Measurements from ENCODE around the gene RANBP3L.
"Not testable (repeated sequence)": the region's sequence is repeated elsewhere in the genome, so short reads cannot be mapped to it uniquely, and the experiment has no call there.

The RANBP3L gene

GRCh38 chr5:36199620-36200019 is 102.1 kb downstream of the RANBP3L start:
- no peak for DNase-seq

GRCh38 chr5:36198783-36199182 is 102.9 kb downstream of the RANBP3L start:
- DNase-seq: not testable (repeated sequence)

Measured in NCI-H1694 (cell line).